Mesenchymal stem cell (in vitro differentiated cells and primary cell): Measurements from ENCODE around the gene PXMP2.

ENCODE experiments used
- DNase-seq: peaks from one replicate; pipeline ENCODE4 v3.0.0-alpha.2; 2013
- H2AFZ ChIP-seq: one replicate; pipeline ENCODE4 v1.6.1; 2013; ENCODE audit warnings: low read depth, mild to moderate bottlenecking, control low read depth, inconsistent platforms, low read length, moderate library complexity
- H2AK5ac ChIP-seq: 2 replicates; pipeline ENCODE4 v1.6.1; 2013; ENCODE audit warnings: low read length, moderate library complexity, mild to moderate bottlenecking, inconsistent platforms; ENCODE audit not compliant: severe bottlenecking
- H2BK120ac ChIP-seq: one replicate; pipeline ENCODE4 v1.6.1; 2013; ENCODE audit warnings: low read depth, mild to moderate bottlenecking, inconsistent platforms, low read length, moderate library complexity
- H2BK12ac ChIP-seq, 2 experiments: one replicate each; pipeline ENCODE4 v1.6.1; 2013; ENCODE audit warnings: inconsistent platforms in 2 of 2, low read length in 2 of 2, mild to moderate bottlenecking in 2 of 2, moderate library complexity in 2 of 2, control low read depth in 1 of 2
- H2BK15ac ChIP-seq: one replicate; pipeline ENCODE4 v1.6.1; 2013; ENCODE audit warnings: mild to moderate bottlenecking, low read depth, inconsistent platforms; ENCODE audit not compliant: poor library complexity, severe bottlenecking
- H2BK5ac ChIP-seq: 2 replicates; pipeline ENCODE4 v1.6.1; 2013; ENCODE audit warnings: low read depth, mild to moderate bottlenecking, low read length, control low read depth, inconsistent platforms; ENCODE audit not compliant: poor library complexity, severe bottlenecking
- H3K14ac ChIP-seq, 2 experiments: one replicate each; pipeline ENCODE4 v1.6.1; 2013; ENCODE audit warnings: inconsistent platforms in 2 of 2, low read length in 2 of 2, control low read depth in 1 of 2, mild to moderate bottlenecking in 1 of 2, moderate library complexity in 1 of 2
- H3K18ac ChIP-seq, 2 experiments: one replicate each; pipeline ENCODE4 v1.6.1; 2013; ENCODE audit warnings: inconsistent platforms in 2 of 2, low read length in 2 of 2, control low read depth in 1 of 2, low read depth in 1 of 2, mild to moderate bottlenecking in 1 of 2
- H3K23ac ChIP-seq, 2 experiments: one replicate each; pipeline ENCODE4 v1.6.1; 2013; ENCODE audit warnings: inconsistent platforms in 2 of 2, low read length in 2 of 2, mild to moderate bottlenecking in 2 of 2, moderate library complexity in 2 of 2, control low read depth in 1 of 2
- H3K27ac ChIP-seq: 2 replicates; pipeline ENCODE4 v1.5.1; 2013; ENCODE audit warnings: mild to moderate bottlenecking, moderate library complexity, low read length, control low read depth, inconsistent platforms; ENCODE audit not compliant: poor library complexity, severe bottlenecking
- H3K27me3 ChIP-seq, 2 experiments: 2 replicates each; pipeline versions ENCODE4 v1.6.1 to v1.7.0; 2013; ENCODE audit warnings: low read length in 2 of 2, mild to moderate bottlenecking in 2 of 2, moderate library complexity in 2 of 2, control low read depth in 1 of 2, inconsistent platforms in 1 of 2; ENCODE audit not compliant: control insufficient read depth in 1 of 2, insufficient read depth in 1 of 2
- H3K36me3 ChIP-seq, 2 experiments: 2 replicates each; pipeline versions ENCODE4 v1.6.1 to v1.7.0; 2013; ENCODE audit warnings: low read length in 2 of 2, control low read depth in 1 of 2, inconsistent platforms in 1 of 2, low read depth in 1 of 2, mild to moderate bottlenecking in 1 of 2; ENCODE audit not compliant: insufficient read depth in 2 of 2, control insufficient read depth in 1 of 2
- H3K4ac ChIP-seq, 2 experiments: one replicate each; pipeline ENCODE4 v1.6.1; 2013; ENCODE audit warnings: inconsistent platforms in 2 of 2, low read length in 2 of 2, mild to moderate bottlenecking in 2 of 2, moderate library complexity in 2 of 2, control low read depth in 1 of 2, low read depth in 1 of 2
- H3K4me1 ChIP-seq: 2 replicates; pipeline ENCODE4 v1.6.1; 2013; ENCODE audit warnings: low read depth, low read length, control low read depth; ENCODE audit not compliant: control insufficient read depth, insufficient read depth
- H3K4me2 ChIP-seq: 2 replicates; pipeline ENCODE4 v1.6.1; 2013; ENCODE audit warnings: low read length, mild to moderate bottlenecking, inconsistent platforms; ENCODE audit not compliant: poor library complexity, severe bottlenecking
- H3K4me3 ChIP-seq, 2 experiments: 2 replicates each; pipeline versions ENCODE4 v1.5.1 to v1.7.0; 2013; ENCODE audit warnings: low read length in 2 of 2, mild to moderate bottlenecking in 2 of 2, control low read depth in 1 of 2, low read depth in 1 of 2; ENCODE audit not compliant: insufficient read depth in 1 of 2
- H3K79me1 ChIP-seq: replicated peaks from 2 replicates; pipeline ENCODE4 v1.6.1; 2013; ENCODE audit warnings: mild to moderate bottlenecking, control low read depth, low read length, inconsistent platforms; ENCODE audit not compliant: poor library complexity, severe bottlenecking
- H3K9ac ChIP-seq: 2 replicates; pipeline ENCODE4 v1.7.0; 2013; ENCODE audit warnings: mild to moderate bottlenecking, low read length, moderate library complexity
- H3K9me3 ChIP-seq: 2 replicates; pipeline ENCODE4 v1.7.0; 2013; ENCODE audit warnings: mild to moderate bottlenecking, low read length; ENCODE audit not compliant: control insufficient read depth
- H4K8ac ChIP-seq: one replicate; pipeline ENCODE4 v1.6.1; 2013; ENCODE audit warnings: inconsistent platforms, mild to moderate bottlenecking, low read length, moderate library complexity
- H4K91ac ChIP-seq: one replicate; pipeline ENCODE4 v1.6.1; 2013; ENCODE audit warnings: mild to moderate bottlenecking, low read length, inconsistent platforms
- WGBS: methylation state at CpG from one replicate; pipeline ENCODE4 v1.1.7; 2013; ENCODE audit warnings: mixed read lengths; 5-methylcytosine and 5-hydroxymethylcytosine counted together

Gene PXMP2

GRCh38 chr12:132743831-132744230, 56.4 kb downstream of the PXMP2 start:
- H2BK5ac ChIP-seq = no peak overlapping the region
- H2AFZ ChIP-seq = no peak overlapping the region
- H2BK120ac ChIP-seq = no peak overlapping the region
- no peak overlapping the region for H2AK5ac ChIP-seq
- no peak overlapping the region for H4K8ac ChIP-seq
- H3K4me1 ChIP-seq = peaks cover under 1% of the 10 kb centered on the region
- H3K9ac ChIP-seq = no peak overlapping the region
- no peak overlapping the region for H4K91ac ChIP-seq
- no peaks in the 10 kb centered on the region for H3K9me3 ChIP-seq
- H3K18ac ChIP-seq = no peak overlapping the region
- H2BK15ac ChIP-seq = no peak overlapping the region
- H3K4me2 ChIP-seq = no peak overlapping the region
- peaks cover 25% of the 10 kb centered on the region for H3K79me1 ChIP-seq
- H2BK12ac ChIP-seq = peak overlapping the region in 1 of 2 experiments; percentile 31
- H3K27me3 ChIP-seq = no peaks in the 10 kb centered on the region
- no peak overlapping the region for H3K23ac ChIP-seq
- no peak for DNase-seq
- no peak overlapping the region for H3K4me3 ChIP-seq
- H3K27ac ChIP-seq = no peak overlapping the region
- no peak overlapping the region for H3K14ac ChIP-seq
- H3K36me3 ChIP-seq = peaks cover 76 to 95% of the 10 kb centered on the region in 2 experiments
- no peak overlapping the region for H3K4ac ChIP-seq
- WGBS = 89% methylated on average over 13 of the region's 13 CpGs

GRCh38 chr12:132746613-132747012, 59.2 kb downstream of the PXMP2 start:
- Histone ChIP-seq H3K4me2 (no peak overlapping the region), H4K8ac (no peak overlapping the region), H2BK120ac (no peak overlapping the region), H3K27ac (no peak overlapping the region), H3K4ac (no peak overlapping the region), H3K36me3 (peaks cover 81 to 94% of the 10 kb centered on the region in 2 experiments), H3K79me1 (peaks cover 24% of the 10 kb centered on the region), H3K23ac (no peak overlapping the region), H2AFZ (no peak overlapping the region), H2BK12ac (no peak overlapping the region), H3K9ac (no peak overlapping the region), H3K4me3 (no peak overlapping the region), H2BK15ac (no peak overlapping the region), H3K9me3 (no peaks in the 10 kb centered on the region), H2AK5ac (no peak overlapping the region), H3K14ac (no peak overlapping the region), H3K18ac (no peak overlapping the region), H3K27me3 (no peaks in the 10 kb centered on the region), H2BK5ac (no peak overlapping the region), H3K4me1 (peaks cover 2% of the 10 kb centered on the region), H4K91ac (no peak overlapping the region)
- DNase-seq = no peak
- WGBS = 100% methylated on average over 1 of the region's 3 CpGs

GRCh38 chr12:132747395-132747794, 60.0 kb downstream of the PXMP2 start:
- no peak overlapping the region for H3K23ac ChIP-seq
- no peak for DNase-seq
- H3K9ac ChIP-seq = no peak overlapping the region
- no peak overlapping the region for H3K14ac ChIP-seq
- WGBS = 97% methylated on average over 11 of the region's 11 CpGs
- no peak overlapping the region for H2AK5ac ChIP-seq
- peaks cover 24% of the 10 kb centered on the region for H3K79me1 ChIP-seq
- no peaks in the 10 kb centered on the region for H3K27me3 ChIP-seq
- no peak overlapping the region for H3K4me3 ChIP-seq
- H2AFZ ChIP-seq = no peak overlapping the region
- H3K9me3 ChIP-seq = no peaks in the 10 kb centered on the region
- no peak overlapping the region for H3K4me2 ChIP-seq
- no peak overlapping the region for H4K91ac ChIP-seq
- H4K8ac ChIP-seq = no peak overlapping the region
- peaks cover 2% of the 10 kb centered on the region for H3K4me1 ChIP-seq
- no peak overlapping the region for H2BK15ac ChIP-seq
- H2BK5ac ChIP-seq = no peak overlapping the region
- no peak overlapping the region for H2BK12ac ChIP-seq
- H3K27ac ChIP-seq = no peak overlapping the region
- no peak overlapping the region for H3K18ac ChIP-seq
- no peak overlapping the region for H3K4ac ChIP-seq
- H3K36me3 ChIP-seq = peaks cover 87 to 92% of the 10 kb centered on the region in 2 experiments
- H2BK120ac ChIP-seq = no peak overlapping the region

GRCh38 chr12:132747896-132748295, 60.5 kb downstream of the PXMP2 start:
- Histone ChIP-seq H3K4me2 (no peak overlapping the region), H3K27me3 (no peaks in the 10 kb centered on the region), H2BK12ac (peak overlapping the region in 1 of 2 experiments; percentile 21), H3K79me1 (peaks cover 24% of the 10 kb centered on the region), H3K4ac (no peak overlapping the region), H3K18ac (no peak overlapping the region), H2BK5ac (no peak overlapping the region), H3K4me1 (peaks cover 2% of the 10 kb centered on the region), H3K9ac (no peak overlapping the region), H3K27ac (no peak overlapping the region), H3K14ac (no peak overlapping the region), H4K91ac (no peak overlapping the region), H4K8ac (no peak overlapping the region), H3K23ac (no peak overlapping the region), H3K4me3 (no peak overlapping the region), H2BK15ac (no peak overlapping the region), H3K9me3 (no peaks in the 10 kb centered on the region), H2AK5ac (no peak overlapping the region), H3K36me3 (peaks cover 85 to 92% of the 10 kb centered on the region in 2 experiments), H2BK120ac (no peak overlapping the region), H2AFZ (no peak overlapping the region)
- no peak for DNase-seq
- 98% methylated on average over 22 of the region's 22 CpGs for WGBS
